H1 (cell line): ENCODE measurements around the gene BHLHE23.

ENCODE experiments used
- ASH2L ChIP-seq: fragments of 200-600, 300-600 bp; sonication (generic); IDR thresholded peaks from one replicate; pipeline ENCODE4 v1.7.1; 2017; ENCODE audit warnings: low read length
- BRCA1 ChIP-seq: IDR thresholded peaks from 2 replicates; pipeline ENCODE4 v1.6.1; 2012; ENCODE audit warnings: low read depth, low read length, improper control_type of control experiment
- CREB1 ChIP-seq: IDR thresholded peaks from 2 replicates; pipeline ENCODE4 v1.6.1; 2012; ENCODE audit warnings: inconsistent platforms
- CTBP2 ChIP-seq: IDR thresholded peaks from 2 replicates; pipeline ENCODE4 v1.7.0; 2011; ENCODE audit warnings: borderline replicate concordance, mild to moderate bottlenecking, moderate library complexity, mixed read lengths, low read length; ENCODE audit not compliant: insufficient read depth, insufficient read length
- CTCF ChIP-seq, 3 experiments: IDR thresholded peaks; 1 replicate in 2 of 3; 2 replicates in 1 of 3; pipeline versions ENCODE4 v1.5.1 to v1.6.1; 2011; ENCODE audit warnings: low read length in 3 of 3, mild to moderate bottlenecking in 3 of 3, inconsistent platforms in 2 of 3, low read depth in 1 of 3, moderate library complexity in 1 of 3; ENCODE audit not compliant: insufficient read depth in 1 of 3; ENCODE audit errors: control extremely low read depth in 1 of 3
- EP300 ChIP-seq, 2 experiments: IDR thresholded peaks; 1 replicate in 1 of 2; 2 replicates in 1 of 2; pipeline ENCODE4 v1.6.1; 2011 to 2012; ENCODE audit warnings: low read depth in 2 of 2, low read length in 2 of 2, mild to moderate bottlenecking in 2 of 2, borderline replicate concordance in 1 of 2, inconsistent platforms in 1 of 2, moderate library complexity in 1 of 2
- HDAC6 ChIP-seq: IDR thresholded peaks from one replicate; pipeline ENCODE4 v1.7.1; 2012; ENCODE audit warnings: low read depth, mild to moderate bottlenecking, inconsistent platforms, low read length, moderate library complexity
- MAFK ChIP-seq: IDR thresholded peaks from 2 replicates; pipeline ENCODE4 v1.6.1; 2012; ENCODE audit warnings: low read depth, mild to moderate bottlenecking, improper control_type of control experiment, low read length
- POLR2A ChIP-seq, 2 experiments: IDR thresholded peaks; 1 replicate in 1 of 2; 2 replicates in 1 of 2; pipeline ENCODE4 v1.6.1; 2011; ENCODE audit warnings: low read depth in 2 of 2, low read length in 2 of 2, mild to moderate bottlenecking in 2 of 2; ENCODE audit errors: control extremely low read depth in 1 of 2
- POLR2AphosphoS5 ChIP-seq: IDR thresholded peaks from 2 replicates; pipeline ENCODE4 v1.6.1; 2011; ENCODE audit warnings: low read depth, low read length
- SP1 ChIP-seq: IDR thresholded peaks from 2 replicates; pipeline ENCODE4 v1.6.1; 2011; ENCODE audit warnings: low read depth, low read length
- SRF ChIP-seq: IDR thresholded peaks from 2 replicates; pipeline ENCODE4 v1.6.1; 2011; ENCODE audit warnings: mild to moderate bottlenecking, low read depth, low read length, moderate library complexity

- TF ChIP-seq CREB1 (no peak), ASH2L (no peak), SP1 (no peak), MAFK (no peak), HDAC6 (no peak), CTBP2 (no peak), CTCF (IDR thresholded peaks at IDR 0.05; ENCODE audit: control extremely low read depth in 1 of 3, insufficient read depth in 1 of 3, low read depth in 1 of 3, low read length in 3 of 3) (no peak), SRF (no peak), EP300 (IDR thresholded peaks at IDR 0.05; ENCODE audit: borderline replicate concordance in 1 of 2, low read depth in 2 of 2, low read length in 2 of 2) (no peak), POLR2A (IDR thresholded peaks at IDR 0.05; ENCODE audit: control extremely low read depth in 1 of 2, low read depth in 2 of 2, low read length in 2 of 2) (no peak), BRCA1 (no peak), POLR2AphosphoS5 (no peak)
Measured at GRCh38 chr20:62971211-62971949, 35.4 kb downstream of the BHLHE23 start.
